ENCODE measurements around the gene DDAH2.
A peak's percentile ranks its signal among the peaks of the same experiment; 100 is the strongest.

The DDAH2 gene

GRCh38 chr6:31760790-31761189 is 31.7 kb upstream of the DDAH2 start:
- FAIRE-seq (no peak), DNase-seq (ENCODE audit: insufficient read length, low spot score) (no peak)
- TF ChIP-seq, protein P1, sequence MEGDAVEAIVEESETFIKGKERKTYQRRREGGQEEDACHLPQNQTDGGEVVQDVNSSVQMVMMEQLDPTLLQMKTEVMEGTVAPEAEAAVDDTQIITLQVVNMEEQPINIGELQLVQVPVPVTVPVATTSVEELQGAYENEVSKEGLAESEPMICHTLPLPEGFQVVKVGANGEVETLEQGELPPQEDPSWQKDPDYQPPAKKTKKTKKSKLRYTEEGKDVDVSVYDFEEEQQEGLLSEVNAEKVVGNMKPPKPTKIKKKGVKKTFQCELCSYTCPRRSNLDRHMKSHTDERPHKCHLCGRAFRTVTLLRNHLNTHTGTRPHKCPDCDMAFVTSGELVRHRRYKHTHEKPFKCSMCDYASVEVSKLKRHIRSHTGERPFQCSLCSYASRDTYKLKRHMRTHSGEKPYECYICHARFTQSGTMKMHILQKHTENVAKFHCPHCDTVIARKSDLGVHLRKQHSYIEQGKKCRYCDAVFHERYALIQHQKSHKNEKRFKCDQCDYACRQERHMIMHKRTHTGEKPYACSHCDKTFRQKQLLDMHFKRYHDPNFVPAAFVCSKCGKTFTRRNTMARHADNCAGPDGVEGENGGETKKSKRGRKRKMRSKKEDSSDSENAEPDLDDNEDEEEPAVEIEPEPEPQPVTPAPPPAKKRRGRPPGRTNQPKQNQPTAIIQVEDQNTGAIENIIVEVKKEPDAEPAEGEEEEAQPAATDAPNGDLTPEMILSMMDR (IDR thresholded peaks at IDR 0.05; ENCODE audit: insufficient read depth, missing control alignments) = no peak

DNA sequence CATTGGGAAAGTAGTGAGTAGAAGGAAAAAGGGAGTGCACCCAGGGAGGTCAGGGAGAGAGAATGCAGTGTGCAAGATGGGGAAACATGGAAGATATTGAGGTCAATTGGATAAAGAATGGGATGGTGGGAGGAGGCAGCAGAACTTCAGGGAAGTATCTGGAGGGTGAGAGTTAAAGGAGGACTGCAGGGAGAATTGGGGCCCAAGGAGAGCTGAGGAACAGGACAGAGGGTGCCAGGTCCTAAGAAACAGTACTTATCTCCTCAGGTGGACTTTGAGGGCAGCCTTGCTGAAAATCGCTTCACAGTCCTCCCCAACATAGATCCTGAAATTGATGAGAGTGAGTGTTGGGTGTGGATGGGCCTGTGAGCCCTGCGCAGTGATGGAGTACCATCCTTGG is 29.2 kb upstream of the DDAH2 start:
- DNase-seq (ENCODE audit: insufficient read length, low spot score) (no peak), FAIRE-seq (no peak)
- TF ChIP-seq, protein P1 (IDR thresholded peaks at IDR 0.05; ENCODE audit: insufficient read depth, missing control alignments) = no peak

- DNase-seq (ENCODE audit: insufficient read length, low spot score) (no peak), FAIRE-seq (no peak)
- TF ChIP-seq, protein P1 (IDR thresholded peaks at IDR 0.05; ENCODE audit: insufficient read depth, missing control alignments) = no peak
Observed at GRCh38 chr6:31752739-31753319, 23.7 kb upstream of the DDAH2 start.

- no peak for DNase-seq (ENCODE audit: insufficient read length, low spot score)
- TF ChIP-seq, protein P1 (IDR thresholded peaks at IDR 0.05; ENCODE audit: insufficient read depth, missing control alignments) = no peak
- FAIRE-seq = no peak
Observed at GRCh38 chr6:31750411-31751022, 21.4 kb upstream of the DDAH2 start.

GRCh38 chr6:31749301-31750036 is 20.4 kb upstream of the DDAH2 start:
- DNase-seq (ENCODE audit: insufficient read length, low spot score) = no peak
- no peak for FAIRE-seq
- TF ChIP-seq, protein P1 (IDR thresholded peaks at IDR 0.05; ENCODE audit: insufficient read depth, missing control alignments) = no peak

DNA sequence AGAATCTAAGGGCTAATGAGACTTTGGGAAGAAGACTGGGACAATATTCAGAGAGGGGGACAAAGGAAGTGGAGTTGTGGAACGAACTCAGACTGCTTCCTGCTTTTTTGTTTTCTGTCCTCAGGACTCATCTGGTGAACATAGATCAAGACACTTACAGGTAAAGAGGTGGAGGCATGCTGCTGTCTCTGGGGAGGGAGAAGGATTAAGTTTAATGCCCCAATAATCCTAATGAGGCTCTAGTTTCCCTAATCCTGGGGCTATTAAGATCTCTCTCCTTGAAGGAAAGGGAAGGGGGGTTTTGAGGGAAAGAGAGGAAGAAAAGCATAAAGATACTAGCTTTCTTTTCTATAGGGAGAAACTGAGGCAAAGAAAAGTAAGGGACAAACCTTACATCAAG is 15.3 kb upstream of the DDAH2 start:
- TF ChIP-seq, protein P1 (IDR thresholded peaks at IDR 0.05; ENCODE audit: insufficient read depth, missing control alignments) = no peak
- DNase-seq (ENCODE audit: insufficient read length, low spot score) (peak; percentile 77), FAIRE-seq (no peak)

- FAIRE-seq (no peak), DNase-seq (ENCODE audit: insufficient read length, low spot score) (no peak)
- TF ChIP-seq, protein P1 (IDR thresholded peaks at IDR 0.05; ENCODE audit: insufficient read depth, missing control alignments) = no peak
Observed at GRCh38 chr6:31742894-31743293, 13.8 kb upstream of the DDAH2 start.
